C4-2B (cell line): ENCODE results near the gene PSMD12.

Source experiments
- CTCF ChIP-seq: fragments of 450-650 bp; conservative IDR thresholded peaks from 2 replicates; pipeline ENCODE4 v1.5.1; 2017; ENCODE audit warnings: mild to moderate bottlenecking
- ZFX ChIP-seq: fragments of 450-650 bp; IDR thresholded peaks from 2 replicates; pipeline ENCODE4 v1.6.1; 2017

DNA sequence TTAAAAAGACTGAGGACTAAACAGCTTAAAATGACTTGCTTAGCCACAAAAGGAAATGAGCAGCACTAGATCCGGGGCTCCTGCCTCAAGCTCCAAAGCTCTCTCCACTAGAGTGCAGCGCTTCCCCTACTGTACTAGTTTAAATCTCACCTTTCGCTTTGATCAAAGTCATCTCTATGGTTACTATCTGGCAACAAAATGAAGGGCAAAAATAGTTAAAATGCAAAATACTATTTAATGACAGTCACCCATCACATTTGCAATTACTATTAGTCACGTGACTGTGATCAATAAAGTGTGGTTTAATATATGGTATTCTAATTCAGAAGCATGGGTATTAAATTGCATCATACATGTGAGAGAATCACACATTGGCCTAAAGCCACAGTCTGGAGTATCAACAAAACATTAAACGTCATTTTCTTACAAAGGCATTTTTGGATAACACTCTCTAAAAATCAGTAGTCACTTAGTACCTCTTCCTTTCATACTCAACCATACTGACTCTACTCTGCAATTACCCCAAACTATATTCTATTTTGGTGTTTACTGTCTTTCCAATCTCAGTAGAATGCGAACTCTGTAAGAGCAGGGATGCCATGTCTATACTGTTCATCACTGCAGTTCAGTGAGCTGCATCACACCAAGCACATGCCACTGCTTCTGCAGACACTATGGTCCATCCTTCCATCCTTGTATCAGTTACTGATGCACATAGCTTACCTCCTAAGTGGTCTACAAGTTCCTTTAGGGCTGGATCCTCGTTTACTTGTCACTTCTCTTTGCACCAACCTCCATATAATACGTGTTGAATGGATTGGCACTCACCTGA is 6.2 kb downstream of the PSMD12 start:
- peak; percentile 57 for TF ChIP-seq CTCF
- no peak for TF ChIP-seq ZFX
